G401.6 (cell line): ENCODE data around the gene SP6.

Experiments
- FAIRE-seq: peaks from 2 replicates; lab custom pipeline; 2012; peaks lifted over from hg19 to GRCh38; lab: Jason Lieb, UNC

SP6 gene

GRCh38 chr17:47810200-47810821, 40.7 kb downstream of the SP6 start:
- FAIRE-seq: no peak

- FAIRE-seq: no peak
Measured at GRCh38 chr17:47808830-47809480, 42.0 kb downstream of the SP6 start.

DNA sequence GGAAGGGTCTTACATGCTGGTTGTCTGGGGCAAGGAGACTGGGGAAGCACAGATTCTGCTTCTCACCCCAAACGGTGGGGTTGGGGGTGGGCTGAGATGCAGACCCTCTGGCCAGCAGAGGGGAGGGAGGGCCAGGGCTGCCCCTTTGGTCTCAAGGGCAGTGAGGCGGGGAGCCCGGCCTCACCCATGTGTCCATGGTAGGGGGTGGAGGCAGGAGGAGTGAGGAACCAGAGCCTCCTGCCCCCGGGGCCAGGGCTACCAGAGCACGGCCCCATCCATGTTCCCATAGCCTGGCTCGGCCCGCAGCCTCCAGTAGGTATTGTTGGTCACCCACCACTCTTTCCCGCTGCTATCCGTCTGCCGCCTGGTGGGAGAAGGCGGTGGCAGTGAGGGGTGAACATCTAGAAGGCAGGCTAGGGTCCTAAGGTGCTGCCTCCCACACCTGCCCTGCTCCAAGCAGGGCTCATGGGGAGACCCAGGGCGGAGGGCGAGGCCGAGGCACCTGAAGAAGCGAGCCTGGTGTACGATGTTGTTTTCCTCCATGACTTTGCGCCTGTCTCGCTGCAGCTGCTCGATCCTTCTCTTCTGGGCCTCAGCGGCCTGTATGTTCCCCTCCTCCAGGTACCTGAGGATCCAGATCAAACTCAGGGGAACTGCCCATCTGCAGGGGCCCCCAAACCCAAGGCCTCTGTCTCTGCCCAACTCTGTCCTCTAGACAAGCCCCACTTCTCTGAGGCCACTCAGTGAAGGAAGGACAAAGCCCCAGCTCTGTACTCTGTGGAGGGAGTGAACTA, 42.7 kb downstream of the SP6 start:
- FAIRE-seq: no peak

DNA sequence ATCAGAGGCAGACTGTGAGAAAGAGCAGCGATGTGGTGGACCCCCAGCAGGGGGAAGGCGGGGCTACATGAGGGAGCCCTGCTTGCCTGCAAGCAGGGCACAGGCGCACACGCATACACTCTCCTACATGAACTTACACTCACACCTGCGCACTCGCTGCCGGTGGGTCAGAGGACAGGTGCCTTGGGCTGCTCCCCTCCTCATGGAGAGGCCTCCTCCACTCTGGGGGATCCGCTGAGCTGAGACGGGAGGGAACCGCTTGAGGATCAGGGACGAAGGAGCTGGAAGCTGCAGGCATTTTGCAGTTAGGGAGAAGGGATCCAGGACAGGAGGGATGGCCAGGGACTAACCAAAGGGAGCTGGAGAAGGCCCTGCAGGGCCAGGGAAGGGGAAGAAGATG, 43.5 kb downstream of the SP6 start:
- FAIRE-seq: no peak

DNA sequence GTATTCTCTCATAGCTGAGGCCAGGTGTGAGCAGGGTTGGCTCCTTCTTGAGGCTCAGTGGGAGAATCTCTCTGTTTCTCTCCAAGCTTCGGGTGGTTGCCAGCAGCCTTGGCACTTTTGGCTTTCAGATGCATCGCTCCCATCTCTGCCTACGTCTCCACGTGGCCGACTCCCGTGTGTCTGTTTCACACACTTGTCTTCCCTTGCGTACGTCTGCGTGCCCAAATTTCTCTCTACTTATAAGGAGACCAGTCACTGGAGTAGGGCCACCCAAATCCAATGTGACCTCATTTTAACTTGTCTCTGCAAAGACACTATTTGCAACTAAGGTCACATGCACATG, 44.1 kb downstream of the SP6 start:
- no peak for FAIRE-seq

- no peak for FAIRE-seq
Measured at GRCh38 chr17:47806026-47806912, 44.7 kb downstream of the SP6 start.

GRCh38 chr17:47804461-47804860, 46.5 kb downstream of the SP6 start:
- FAIRE-seq: no peak

GRCh38 chr17:47803751-47804150, 47.2 kb downstream of the SP6 start:
- no peak for FAIRE-seq

GRCh38 chr17:47803201-47803600, 47.8 kb downstream of the SP6 start:
- FAIRE-seq: no peak

GRCh38 chr17:47802341-47803022, 48.5 kb downstream of the SP6 start:
- no peak for FAIRE-seq

DNA sequence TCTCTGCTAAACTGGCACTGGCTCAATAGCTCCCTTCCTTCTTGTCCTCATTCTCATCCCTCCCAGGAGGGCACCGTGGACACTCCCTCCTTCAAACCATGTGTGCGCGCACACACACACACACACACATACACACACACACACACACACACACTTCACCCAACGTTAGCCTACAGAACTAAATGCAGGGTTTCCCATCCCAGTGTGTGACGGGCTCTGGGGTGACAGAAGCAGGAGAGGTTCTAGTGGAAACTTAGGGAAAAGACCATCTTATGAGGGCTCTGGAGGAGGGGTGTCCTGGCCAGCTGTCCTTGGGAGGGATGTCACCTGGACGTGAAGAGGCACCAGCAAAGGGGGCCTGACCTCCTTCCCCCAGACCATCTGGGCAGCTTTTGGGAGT, 49.1 kb downstream of the SP6 start:
- FAIRE-seq: no peak

- no peak for FAIRE-seq
Measured at GRCh38 chr17:47801176-47801765, 49.7 kb downstream of the SP6 start.

DNA sequence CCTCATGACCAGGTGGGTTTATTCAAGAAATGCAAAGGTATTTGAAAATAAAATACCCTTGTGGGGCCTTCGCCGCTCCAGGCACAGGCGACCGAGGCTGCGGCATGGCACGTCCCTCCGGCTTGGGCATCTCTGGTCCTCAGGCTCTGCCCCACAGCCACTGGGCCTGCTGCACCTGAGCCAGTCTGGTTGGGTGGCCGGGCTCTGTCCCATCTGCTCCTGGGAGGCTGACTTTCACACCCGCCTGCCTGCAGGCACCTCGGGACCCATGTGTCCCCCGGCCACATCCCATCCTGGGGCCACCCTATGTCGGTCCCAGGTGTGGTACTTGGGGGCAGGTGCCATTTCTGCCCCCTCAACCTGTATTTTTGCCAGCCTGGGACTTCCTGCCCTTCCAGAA, 50.3 kb downstream of the SP6 start:
- no peak for FAIRE-seq

DNA sequence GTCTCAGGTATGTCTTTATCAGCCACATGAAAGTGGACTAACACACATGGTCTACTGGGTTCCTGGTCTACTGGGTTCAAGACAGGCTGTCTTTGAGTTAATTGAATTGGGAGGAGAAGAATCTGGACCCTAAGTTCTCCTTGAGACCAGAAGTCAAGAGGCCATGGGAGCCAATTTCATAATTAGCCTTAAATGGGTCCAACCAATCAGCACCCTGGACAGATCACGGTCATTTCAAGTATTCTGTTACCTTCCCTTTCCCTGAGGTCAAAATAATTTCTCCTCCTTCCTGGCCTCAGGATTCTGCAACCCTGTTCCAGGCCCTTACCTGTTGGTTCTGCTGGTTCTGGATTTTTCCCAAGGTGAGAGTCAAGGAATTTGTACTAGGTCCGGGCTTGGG, 53.2 kb downstream of the SP6 start:
- FAIRE-seq: no peak
